Thymus (tissue), 11 donors: ENCODE results near the gene CLDN12. TPM values are rescaled to one million over a fixed set of nuclear protein-coding genes. Genes with fewer than 3 reads are reported as not detected.

Experiments used
- DNase-seq, 9 donors: peaks; one replicate each; pipeline ENCODE4 v3.0.0-alpha.2; 2013; ENCODE audit warnings: low spot score in 9 of 9, low read depth in 6 of 9, missing footprints in 1 of 9
- H3K27ac ChIP-seq, 2 donors: one replicate each; pipeline ENCODE4 v1.5.1; 2013; ENCODE audit warnings: control low read depth in 1 of 2, low read depth in 1 of 2, low read length in 1 of 2, mild to moderate bottlenecking in 1 of 2, moderate library complexity in 1 of 2
- H3K27me3 ChIP-seq, 2 donors: one replicate each; pipeline ENCODE4 v1.5.1; 2013; ENCODE audit warnings: low read length in 1 of 2; ENCODE audit not compliant: control insufficient read depth in 2 of 2, insufficient read depth in 1 of 2
- H3K36me3 ChIP-seq, 2 donors: one replicate each; pipeline ENCODE4 v1.5.1; 2013; ENCODE audit warnings: low read length in 1 of 2, mild to moderate bottlenecking in 1 of 2, moderate library complexity in 1 of 2; ENCODE audit not compliant: control insufficient read depth in 2 of 2, insufficient read depth in 2 of 2
- H3K4me1 ChIP-seq, 2 donors: one replicate each; pipeline ENCODE4 v1.5.1; 2013; ENCODE audit warnings: low read length in 2 of 2; ENCODE audit not compliant: control insufficient read depth in 2 of 2, insufficient read depth in 2 of 2
- H3K4me3 ChIP-seq, 2 donors: one replicate each; pipeline ENCODE4 v1.5.1; 2013; ENCODE audit warnings: low read length in 2 of 2, control low read depth in 1 of 2, mild to moderate bottlenecking in 1 of 2
- H3K9me3 ChIP-seq, 2 donors: one replicate each; pipeline ENCODE4 v1.5.1; 2013; ENCODE audit warnings: low read length in 1 of 2, mild to moderate bottlenecking in 1 of 2; ENCODE audit not compliant: control insufficient read depth in 2 of 2, insufficient read depth in 1 of 2
- WGBS: extraction: QIAGEN DNeasy Blood & Tissue Kit; methylation state at CpG from one replicate; pipeline ENCODE4 v1.1.7; 2013; 5-methylcytosine and 5-hydroxymethylcytosine counted together
- polyA plus RNA-seq: library from polyadenylated mRNA; stranded (reverse); fragments of 200-250 nt; gene quantifications from one replicate; pipeline ENCODE4 v1.2.3, GENCODE V29; 2013
- total RNA-seq: library from RNA; stranded (reverse); fragments of 120-200 nt; gene quantifications from one replicate; pipeline ENCODE4 v1.2.4, GENCODE V29; 2013
- donor health status: healthy.

Gene CLDN12
- total and polyA plus RNA-seq, 2 donors: 8.1 to 12.7 TPM

- no peak overlapping the region for H3K27ac ChIP-seq
- no peak overlapping the region for H3K4me3 ChIP-seq
- WGBS: 96% methylated on average over 6 of the region's 6 CpGs
- DNase-seq: no peak
- no peaks in the 10 kb centered on the region for H3K9me3 ChIP-seq
- no peaks in the 10 kb centered on the region for H3K27me3 ChIP-seq
- no peaks in the 10 kb centered on the region for H3K36me3 ChIP-seq
- no peaks in the 10 kb centered on the region for H3K4me1 ChIP-seq
These were observed 18.4 kb downstream of the CLDN12 start for GRCh38 chr7:90421651-90422050.

GRCh38 chr7:90424720-90425119 is 21.5 kb downstream of the CLDN12 start:
- no peak for DNase-seq
- Histone ChIP-seq H3K27me3 (no peaks in the 10 kb centered on the region), H3K4me1 (no peaks in the 10 kb centered on the region), H3K36me3 (no peaks in the 10 kb centered on the region), H3K4me3 (no peak overlapping the region), H3K9me3 (no peaks in the 10 kb centered on the region), H3K27ac (no peak overlapping the region)
- WGBS: 91% methylated on average over 3 of the region's 3 CpGs

GRCh38 chr7:90425376-90425775 is 22.1 kb downstream of the CLDN12 start:
- Histone ChIP-seq H3K4me3 (no peak overlapping the region), H3K36me3 (no peaks in the 10 kb centered on the region), H3K4me1 (no peaks in the 10 kb centered on the region), H3K9me3 (no peaks in the 10 kb centered on the region), H3K27ac (no peak overlapping the region), H3K27me3 (no peaks in the 10 kb centered on the region)
- WGBS: 92% methylated on average over 2 of the region's 2 CpGs
- DNase-seq: no peak

GRCh38 chr7:90430614-90431460 is 27.6 kb downstream of the CLDN12 start:
- no peaks in the 10 kb centered on the region for H3K4me1 ChIP-seq
- no peaks in the 10 kb centered on the region for H3K27me3 ChIP-seq
- DNase-seq: no peak
- WGBS: 94% methylated on average over 6 of the region's 6 CpGs
- no peaks in the 10 kb centered on the region for H3K36me3 ChIP-seq
- peaks cover 0 to 18% of the 10 kb centered on the region in 2 donors for H3K9me3 ChIP-seq
- H3K4me3 ChIP-seq: no peak overlapping the region
- H3K27ac ChIP-seq: no peak overlapping the region

GRCh38 chr7:90432752-90433151 is 29.5 kb downstream of the CLDN12 start:
- Histone ChIP-seq H3K27ac (no peak overlapping the region), H3K4me1 (no peaks in the 10 kb centered on the region), H3K4me3 (no peak overlapping the region), H3K36me3 (no peaks in the 10 kb centered on the region), H3K27me3 (no peaks in the 10 kb centered on the region), H3K9me3 (peaks cover 0 to 18% of the 10 kb centered on the region in 2 donors)
- WGBS: 72% methylated on average over 10 of the region's 10 CpGs
- DNase-seq: no peak

GRCh38 chr7:90433221-90433620 is 30.0 kb downstream of the CLDN12 start:
- 74% methylated on average over 3 of the region's 3 CpGs for WGBS
- DNase-seq: no peak
- Histone ChIP-seq H3K4me3 (no peak overlapping the region), H3K27me3 (no peaks in the 10 kb centered on the region), H3K4me1 (no peaks in the 10 kb centered on the region), H3K36me3 (no peaks in the 10 kb centered on the region), H3K9me3 (peaks cover 0 to 18% of the 10 kb centered on the region in 2 donors), H3K27ac (no peak overlapping the region)

GRCh38 chr7:90445633-90446032 is 42.4 kb downstream of the CLDN12 start:
- H3K9me3 ChIP-seq: no peaks in the 10 kb centered on the region
- no peak for DNase-seq
- H3K36me3 ChIP-seq: no peaks in the 10 kb centered on the region
- H3K4me1 ChIP-seq: no peaks in the 10 kb centered on the region
- no peak overlapping the region for H3K27ac ChIP-seq
- no peaks in the 10 kb centered on the region for H3K27me3 ChIP-seq
- H3K4me3 ChIP-seq: no peak overlapping the region
- 72% methylated on average over 2 of the region's 2 CpGs for WGBS

GRCh38 chr7:90446137-90446899 is 43.1 kb downstream of the CLDN12 start:
- Histone ChIP-seq H3K27me3 (no peaks in the 10 kb centered on the region), H3K4me3 (no peak overlapping the region), H3K4me1 (no peaks in the 10 kb centered on the region), H3K36me3 (no peaks in the 10 kb centered on the region), H3K9me3 (no peaks in the 10 kb centered on the region), H3K27ac (no peak overlapping the region)
- WGBS: 76% methylated on average over 4 of the region's 4 CpGs
- no peak for DNase-seq

GRCh38 chr7:90453259-90453891 is 50.1 kb downstream of the CLDN12 start:
- Histone ChIP-seq H3K27ac (no peak overlapping the region), H3K9me3 (no peaks in the 10 kb centered on the region), H3K4me3 (no peak overlapping the region), H3K36me3 (no peaks in the 10 kb centered on the region), H3K27me3 (no peaks in the 10 kb centered on the region), H3K4me1 (no peaks in the 10 kb centered on the region)
- DNase-seq: no peak
